ENCODE measurements around the gene MAGEL2.
"Not testable (repeated sequence)": the region's sequence is repeated elsewhere in the genome, so short reads cannot be mapped to it uniquely, and the experiment has no call there.

MAGEL2 gene

DNA sequence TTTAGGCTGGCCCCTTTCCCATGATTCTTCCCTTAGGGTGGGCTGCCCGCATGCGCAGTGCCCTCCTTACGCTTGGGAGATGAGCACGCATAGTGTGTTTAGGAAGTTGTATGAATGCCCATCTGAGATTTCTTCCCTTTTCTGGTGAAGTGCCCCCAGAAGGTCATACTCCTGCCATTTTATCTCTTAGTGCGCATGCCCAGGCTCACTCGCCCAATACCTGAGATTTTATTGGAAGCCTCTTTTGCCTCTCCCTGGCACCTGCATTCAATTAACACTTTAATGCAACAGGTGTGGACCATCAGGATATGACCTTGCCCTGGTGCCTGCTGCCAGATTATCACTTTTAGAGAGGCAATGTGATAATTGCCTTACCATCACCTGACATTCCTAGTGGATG lies 45.5 kb downstream of the MAGEL2 start:
- no peak for DNase-seq

- DNase-seq = no peak
Measured at GRCh38 chr15:23599053-23599452, 48.6 kb downstream of the MAGEL2 start.

DNA sequence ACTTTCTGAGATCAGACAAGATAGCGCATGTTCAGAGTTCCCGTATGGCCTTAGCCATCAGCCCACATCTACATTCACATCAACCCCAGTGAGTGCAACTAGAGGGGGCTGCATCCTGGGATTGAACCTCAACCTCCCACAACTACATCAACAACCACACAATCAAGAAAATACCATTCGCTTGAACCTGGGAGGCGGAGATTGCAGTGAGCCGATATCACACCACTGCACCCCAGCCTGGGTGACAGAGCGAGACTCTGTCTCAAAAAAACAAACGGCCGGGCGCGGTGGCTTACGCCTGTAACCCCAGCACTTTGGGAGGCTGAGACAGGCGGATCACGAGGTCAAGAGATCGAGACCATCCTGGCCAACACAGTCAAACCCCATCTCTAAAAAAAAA lies 50.4 kb downstream of the MAGEL2 start:
- not testable (repeated sequence) for DNase-seq

DNA sequence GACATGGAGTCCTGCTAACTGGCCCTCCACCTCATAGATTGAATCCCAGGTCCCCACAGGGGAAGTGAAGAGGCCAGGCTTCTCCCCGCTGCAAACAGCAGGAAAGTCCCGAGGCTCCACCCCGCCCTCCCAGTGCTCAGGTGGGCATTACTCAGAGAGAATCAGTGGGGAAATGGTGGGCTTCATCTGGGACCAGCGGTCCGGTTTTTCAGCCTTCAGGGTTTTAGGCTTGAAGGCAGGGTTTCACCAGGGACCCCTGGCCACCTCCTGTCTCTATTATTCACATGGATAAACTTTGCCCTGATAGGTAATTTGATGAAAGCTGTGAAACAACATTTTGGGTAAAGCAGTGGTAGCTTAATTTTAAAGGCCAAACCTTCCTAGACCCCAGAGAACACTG lies 50.9 kb downstream of the MAGEL2 start:
- no peak for DNase-seq

DNA sequence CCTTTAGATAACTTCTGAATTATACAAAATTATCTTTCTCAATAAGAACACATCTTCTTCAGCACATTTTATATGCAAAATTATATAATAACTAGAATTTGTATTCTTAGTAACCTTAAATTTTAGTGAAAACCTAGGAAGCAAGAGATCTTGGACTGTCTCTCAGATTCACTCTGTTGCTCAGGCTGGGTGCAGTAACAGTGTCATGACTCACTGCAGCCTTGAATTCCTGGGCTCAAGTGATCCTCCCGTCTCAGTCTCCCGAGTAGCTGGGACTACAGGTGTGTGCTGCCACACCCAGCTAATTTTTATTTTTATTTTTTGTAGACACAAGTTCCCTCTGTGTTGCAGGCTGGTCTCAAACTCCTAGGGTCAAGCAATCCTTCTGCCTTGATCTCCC lies 52.3 kb downstream of the MAGEL2 start:
- no peak for DNase-seq

DNA sequence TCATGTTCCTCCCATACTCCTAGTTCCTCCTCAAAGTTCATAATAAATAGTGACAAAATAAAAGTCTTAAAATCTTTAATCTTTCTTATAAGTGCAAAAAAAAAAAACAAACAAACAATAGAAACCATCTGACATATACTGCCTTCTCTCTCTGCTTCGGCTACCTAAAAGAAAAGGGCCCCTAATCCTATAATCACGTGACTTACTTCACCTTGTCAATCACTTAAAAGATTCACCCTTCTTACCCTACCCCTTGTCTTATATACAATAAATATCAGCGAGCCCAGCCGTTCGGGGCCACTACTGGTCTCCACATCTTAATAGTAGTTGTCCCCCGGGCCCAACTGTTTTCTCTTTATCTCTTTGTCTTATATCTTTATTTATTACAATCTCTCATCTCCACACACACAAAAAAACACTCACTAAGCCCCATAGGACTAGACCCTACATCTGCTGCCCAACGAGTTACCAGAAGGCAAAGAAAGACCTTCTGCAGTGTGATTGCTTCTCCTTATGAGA lies 53.4 kb downstream of the MAGEL2 start:
- no peak for DNase-seq
